Inflammatory macrophage (primary cell): ENCODE results near the gene SIGLEC7.
A peak's percentile ranks its signal among the peaks of the same experiment; 100 is the strongest.

Experiments
- DNase-seq, 2 donors: peaks; one replicate each; pipeline ENCODE4 v3.0.0-alpha.2; 2020 to 2022
- total RNA-seq, 18 experiments: gene quantifications; one replicate each; lab custom pipeline; 2026; ENCODE audit warnings: mixed read lengths in 6 of 18, inconsistent platforms in 2 of 18; lab: John Stamatoyannopoulos, UW

The SIGLEC7 gene
- 18.0 to 57.1 (median 33.5) reads per million in 18 experiments for total RNA-seq

GRCh38 chr19:51142119-51142518 lies at the start of gene SIGLEC7:
Gene SIGLEC7 (plus strand): TSS chr19:51142301. CDS start chr19:51142370, 69 bp downstream.
- DNase-seq, result peak; percentile 76 to 81

GRCh38 chr19:51093101-51093500 lies 49.0 kb upstream of the SIGLEC7 start:
- DNase-seq, result no peak

- no peak for DNase-seq
These were observed 48.4 kb upstream of the SIGLEC7 start for GRCh38 chr19:51093510-51094345.

- peak in 1 of 2 donors; percentile 45 for DNase-seq
These were observed 47.3 kb upstream of the SIGLEC7 start for GRCh38 chr19:51094696-51095279.

GRCh38 chr19:51096473-51097165 lies 45.5 kb upstream of the SIGLEC7 start:
- peak in 1 of 2 donors; percentile 16 for DNase-seq

GRCh38 chr19:51097166-51097738 lies 44.8 kb upstream of the SIGLEC7 start:
- DNase-seq, result peak; percentile 24 to 40

- DNase-seq, result no peak
These were observed 44.3 kb upstream of the SIGLEC7 start for GRCh38 chr19:51097796-51098195.

GRCh38 chr19:51098365-51099046 lies 43.6 kb upstream of the SIGLEC7 start:
- peak; percentile 50 to 61 for DNase-seq

- no peak for DNase-seq
These were observed 43.1 kb upstream of the SIGLEC7 start for GRCh38 chr19:51099047-51099382.

- no peak for DNase-seq
These were observed 41.5 kb upstream of the SIGLEC7 start for GRCh38 chr19:51100601-51101000.

- DNase-seq, result no peak
These were observed 40.8 kb upstream of the SIGLEC7 start for GRCh38 chr19:51101171-51101865.

- no peak for DNase-seq
These were observed 39.1 kb upstream of the SIGLEC7 start for GRCh38 chr19:51102991-51103390.

GRCh38 chr19:51103926-51104341 lies 38.2 kb upstream of the SIGLEC7 start:
- DNase-seq, result no peak

- DNase-seq, result no peak
These were observed 34.6 kb upstream of the SIGLEC7 start for GRCh38 chr19:51107406-51108065.

- DNase-seq, result peak; percentile 100
These were observed 33.9 kb upstream of the SIGLEC7 start, which contains the start of gene CTU1 for GRCh38 chr19:51108066-51108804. Gene CTU1 (minus strand): TSS chr19:51108409. CDS start chr19:51104569, 3,840 bp downstream.

GRCh38 chr19:51108805-51109146 lies 33.3 kb upstream of the SIGLEC7 start:
- no peak for DNase-seq

GRCh38 chr19:51110666-51110971 lies 31.5 kb upstream of the SIGLEC7 start:
- DNase-seq, result no peak

- no peak for DNase-seq
These were observed 30.5 kb upstream of the SIGLEC7 start for GRCh38 chr19:51111606-51112005.

- DNase-seq, result peak in 1 of 2 donors; percentile 67
These were observed 27.9 kb upstream of the SIGLEC7 start for GRCh38 chr19:51114087-51114729.

- peak in 1 of 2 donors; percentile 1 for DNase-seq
These were observed 25.3 kb upstream of the SIGLEC7 start for GRCh38 chr19:51116736-51117286.
